NT2/D1 (cell line): ENCODE results near the gene ZNF428.

Source experiments
- SUZ12 ChIP-seq: IDR thresholded peaks from 2 replicates; pipeline ENCODE4 v1.6.1; 2011; ENCODE audit not compliant: insufficient read length, insufficient read depth; ENCODE audit errors: extremely low read depth
- YY1 ChIP-seq: IDR thresholded peaks from 2 replicates; pipeline ENCODE4 v1.6.1; 2011; ENCODE audit not compliant: insufficient read length, insufficient read depth
- ZNF274 ChIP-seq: IDR thresholded peaks from 2 replicates; pipeline ENCODE4 v1.6.1; 2011; ENCODE audit warnings: mild to moderate bottlenecking, low read depth, low read length

DNA sequence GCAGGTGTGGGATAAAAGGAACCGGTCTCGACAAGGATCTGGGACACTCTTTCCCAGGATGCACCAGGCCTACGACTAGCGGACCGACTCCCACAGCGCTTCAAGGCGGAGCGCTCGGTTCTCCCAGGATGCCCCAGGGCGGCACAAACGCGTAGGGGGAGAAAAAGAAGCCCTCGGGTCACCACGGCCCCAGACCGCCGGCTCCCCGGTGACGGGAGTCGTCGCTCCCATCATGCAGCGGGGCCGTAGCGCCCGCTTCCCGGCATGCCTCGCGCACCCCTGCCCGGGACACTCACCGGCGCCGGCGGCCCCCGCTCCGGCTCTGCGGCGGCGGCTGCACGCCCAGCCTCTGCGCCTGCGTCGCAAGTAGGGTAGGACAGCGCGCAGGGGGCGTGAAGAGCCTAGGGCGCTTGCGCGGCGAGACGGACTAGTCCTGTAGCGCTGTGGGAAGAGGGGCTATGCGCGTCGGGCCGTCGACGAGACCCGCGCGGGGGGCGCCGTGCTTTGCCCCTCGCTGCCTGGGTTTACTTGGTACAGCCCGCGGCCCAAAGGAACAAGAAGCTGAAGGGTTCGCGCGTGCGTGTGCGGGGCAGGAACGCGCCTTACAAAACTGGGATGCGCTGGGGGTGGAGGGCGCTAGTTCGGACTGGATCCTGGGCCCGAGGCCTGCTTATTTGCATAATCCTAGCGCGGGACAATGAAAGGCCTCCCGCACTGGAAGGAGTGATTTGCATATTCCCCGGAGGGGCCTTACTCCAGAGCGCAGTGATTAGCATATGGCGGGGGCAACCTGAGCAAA is at the start of gene ZNF428:
- TF ChIP-seq YY1 (no peak), ZNF274 (no peak), SUZ12 (no peak)
